HG03469 (cell line): ENCODE results near the gene PABPC5.

Experiments used
- ATAC-seq: cut with Tn5 transposase; IDR thresholded peaks from one replicate; pipeline ENCODE4 v1.9.1; 2021; ENCODE audit warnings: mild to moderate bottlenecking, moderate library complexity, moderate number of reproducible peaks; ENCODE audit not compliant: unreplicated experiment

Gene PABPC5

DNA sequence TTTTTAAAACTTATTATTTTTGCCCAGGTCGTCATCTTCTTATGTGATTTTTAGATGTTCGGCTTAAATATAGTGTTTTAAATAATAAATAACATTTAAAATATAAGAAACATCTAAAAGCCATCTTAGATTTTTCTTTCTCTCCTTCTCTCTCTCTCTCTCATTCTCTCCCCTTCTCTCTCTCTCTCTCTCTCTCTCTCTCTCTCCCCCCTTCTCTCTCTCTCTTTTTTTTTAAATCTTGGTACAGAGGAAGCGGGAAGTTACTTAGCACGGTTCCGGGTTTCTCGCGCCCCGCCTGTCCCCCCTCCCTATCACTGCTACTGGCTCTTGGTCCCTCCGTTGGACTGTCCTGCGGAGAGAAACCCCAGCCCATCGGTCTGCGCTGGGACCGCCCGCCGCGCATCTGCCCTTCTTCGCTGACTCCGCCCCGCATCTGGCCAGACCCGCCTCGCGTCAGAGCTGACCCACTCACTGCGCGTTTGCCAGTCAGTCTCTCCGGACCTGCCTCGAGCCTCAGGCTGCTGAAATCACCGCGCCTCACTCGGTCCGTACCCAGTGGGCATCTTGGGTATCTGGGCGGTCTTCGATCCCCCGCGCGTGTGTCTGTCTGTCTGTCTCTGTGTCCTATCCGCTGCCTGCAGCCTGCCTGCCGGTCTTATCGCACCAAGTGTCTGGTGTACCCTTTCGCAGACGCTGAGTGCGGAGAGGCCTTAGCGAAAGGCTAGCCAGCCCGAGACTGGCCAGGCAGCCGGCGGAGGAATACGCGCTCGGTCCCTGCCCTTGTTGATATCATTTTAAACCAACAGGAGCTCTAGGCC is at the start of gene PABPC5:
TSS of gene PABPC5 (plus strand) at position 489 of the 818 bp plus-strand sequence. CDS start 739 bp downstream, outside the sequence.
- ATAC-seq: no peak

DNA sequence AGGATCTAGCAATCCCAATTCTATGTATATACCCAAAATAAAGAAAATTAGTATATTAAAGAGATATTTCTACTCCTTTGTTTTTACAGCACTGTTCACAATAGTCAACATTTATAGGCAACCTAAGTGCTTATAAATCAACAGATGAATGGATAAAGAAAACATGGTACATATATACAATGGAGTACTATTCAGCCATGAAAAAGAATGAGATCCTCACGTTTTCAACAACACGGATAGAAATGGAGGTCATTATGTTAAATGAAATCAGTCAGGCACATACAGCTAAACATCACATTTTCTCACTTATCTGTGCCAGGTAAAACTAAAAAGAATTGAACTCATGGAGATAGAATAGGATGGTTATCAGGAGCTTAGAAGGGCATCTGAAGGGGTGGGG is 45.6 kb upstream of the PABPC5 start:
- ATAC-seq: no peak

DNA sequence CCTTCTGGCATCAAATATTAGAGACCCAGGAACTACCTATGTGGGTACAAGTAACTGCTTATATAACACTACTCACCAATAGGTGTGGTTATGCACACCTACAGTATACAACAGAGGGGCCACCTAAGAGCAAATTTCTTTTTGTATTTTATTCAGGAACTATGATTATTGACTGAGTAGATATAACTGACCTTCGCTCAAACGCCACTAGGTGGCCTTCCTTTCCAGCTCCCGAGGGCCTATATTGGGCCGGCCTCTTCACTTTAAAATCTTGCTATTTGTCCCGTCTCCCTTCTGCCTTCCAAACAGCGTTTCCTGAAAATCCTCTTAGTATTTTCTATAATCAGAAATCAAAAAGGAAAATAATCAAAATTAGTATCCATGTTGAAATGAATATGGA is 19.9 kb upstream of the PABPC5 start:
- no peak for ATAC-seq

DNA sequence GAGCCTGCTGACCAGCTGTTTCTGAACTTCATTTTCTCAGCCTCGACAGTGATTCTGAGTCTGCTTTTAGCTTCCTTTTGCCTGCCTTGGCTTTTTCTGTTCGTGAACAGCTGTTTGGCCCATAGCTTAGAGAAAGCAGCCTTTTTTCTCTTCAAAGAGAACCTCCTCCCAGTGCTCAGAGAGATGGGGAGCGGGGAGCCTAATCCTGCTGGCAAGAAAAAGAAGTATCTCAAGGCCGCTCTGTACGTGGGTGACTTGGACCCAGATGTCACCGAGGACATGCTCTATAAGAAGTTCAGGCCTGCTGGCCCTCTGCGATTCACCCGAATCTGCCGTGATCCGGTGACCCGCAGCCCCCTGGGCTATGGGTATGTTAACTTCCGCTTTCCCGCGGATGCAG is 756 bp downstream of the PABPC5 start:
- ATAC-seq: no peak
